Measurements from ENCODE around the gene SDSL. TPM values are rescaled to one million over a fixed set of nuclear protein-coding genes. Genes with fewer than 3 reads are reported as not detected.

Gene SDSL
- total RNA-seq, 4 donors from 2014 or later = 2.7 to 5.6 (median 3.2) TPM

GRCh38 chr12:113453330-113453729, 31.1 kb downstream of the SDSL start:
- Histone ChIP-seq H3K4me1 (no peaks in the 10 kb centered on the region), H3K27me3 (peaks cover 0 to 51% (median 0%) of the 10 kb centered on the region in 4 donors), H3K36me3 (no peaks in the 10 kb centered on the region), H3K4me3 (no peak overlapping the region), H3K9me3 (no peaks in the 10 kb centered on the region), H3K27ac (replicated peaks in 1 of 4) (no peak overlapping the region)
- no peak for DNase-seq (ENCODE audit: extremely low spot score)
- TF ChIP-seq EP300 (IDR thresholded peaks at IDR 0.05) = no peak
- TF ChIP-seq, protein P1, sequence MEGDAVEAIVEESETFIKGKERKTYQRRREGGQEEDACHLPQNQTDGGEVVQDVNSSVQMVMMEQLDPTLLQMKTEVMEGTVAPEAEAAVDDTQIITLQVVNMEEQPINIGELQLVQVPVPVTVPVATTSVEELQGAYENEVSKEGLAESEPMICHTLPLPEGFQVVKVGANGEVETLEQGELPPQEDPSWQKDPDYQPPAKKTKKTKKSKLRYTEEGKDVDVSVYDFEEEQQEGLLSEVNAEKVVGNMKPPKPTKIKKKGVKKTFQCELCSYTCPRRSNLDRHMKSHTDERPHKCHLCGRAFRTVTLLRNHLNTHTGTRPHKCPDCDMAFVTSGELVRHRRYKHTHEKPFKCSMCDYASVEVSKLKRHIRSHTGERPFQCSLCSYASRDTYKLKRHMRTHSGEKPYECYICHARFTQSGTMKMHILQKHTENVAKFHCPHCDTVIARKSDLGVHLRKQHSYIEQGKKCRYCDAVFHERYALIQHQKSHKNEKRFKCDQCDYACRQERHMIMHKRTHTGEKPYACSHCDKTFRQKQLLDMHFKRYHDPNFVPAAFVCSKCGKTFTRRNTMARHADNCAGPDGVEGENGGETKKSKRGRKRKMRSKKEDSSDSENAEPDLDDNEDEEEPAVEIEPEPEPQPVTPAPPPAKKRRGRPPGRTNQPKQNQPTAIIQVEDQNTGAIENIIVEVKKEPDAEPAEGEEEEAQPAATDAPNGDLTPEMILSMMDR (IDR thresholded peaks at IDR 0.05) = no peak
- TF ChIP-seq POLR2A (IDR thresholded peaks at IDR 0.05; ENCODE audit: low read depth) = no peak
- TF ChIP-seq POLR2AphosphoS5 (IDR thresholded peaks at IDR 0.05) = no peak
- 36% methylated on average over 6 of the region's 6 CpGs for WGBS
- intact Hi-C loops (cut with DNase I) = no loop called here

- TF ChIP-seq POLR2AphosphoS5 (IDR thresholded peaks at IDR 0.05) (no peak), EP300 (IDR thresholded peaks at IDR 0.05) (no peak), POLR2A (IDR thresholded peaks at IDR 0.05; ENCODE audit: low read depth) (no peak)
- TF ChIP-seq, protein P1 (IDR thresholded peaks at IDR 0.05) = no peak
- peaks cover 0 to 68% (median 2%) of the 10 kb centered on the region in 4 donors for H3K27me3 ChIP-seq
- no peaks in the 10 kb centered on the region for H3K4me1 ChIP-seq
- H3K9me3 ChIP-seq = no peaks in the 10 kb centered on the region
- intact Hi-C loops (cut with DNase I) = no loop called here
- 81% methylated on average over 2 of the region's 2 CpGs for WGBS
- DNase-seq (ENCODE audit: extremely low spot score) = no peak
- H3K4me3 ChIP-seq = no peak overlapping the region
- H3K36me3 ChIP-seq = no peaks in the 10 kb centered on the region
- no peak overlapping the region for H3K27ac ChIP-seq (replicated peaks in 1 of 4)
Measured at GRCh38 chr12:113456199-113456598, 34.0 kb downstream of the SDSL start.

DNA sequence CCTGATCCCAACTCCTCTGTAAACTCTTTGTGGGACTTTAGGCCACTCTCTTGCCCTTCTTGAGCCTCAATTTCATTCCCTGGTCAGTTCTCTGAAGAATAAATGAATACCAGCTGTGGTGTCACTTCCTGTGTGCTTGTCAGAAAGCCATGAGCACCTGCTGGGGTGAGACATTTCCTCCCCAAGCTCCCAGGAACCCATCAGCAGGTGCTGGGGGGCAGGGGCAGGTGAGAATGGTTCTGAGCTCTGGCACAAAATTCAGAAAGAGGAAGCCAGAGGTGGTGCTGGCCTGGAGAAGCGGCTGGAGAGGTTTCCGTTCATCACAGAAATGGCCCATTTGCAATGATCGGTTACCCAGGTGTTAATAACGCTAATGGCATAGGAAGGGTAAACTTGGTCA, 34.6 kb downstream of the SDSL start:
- no peaks in the 10 kb centered on the region for H3K4me1 ChIP-seq
- H3K36me3 ChIP-seq = no peaks in the 10 kb centered on the region
- 51% methylated on average over 4 of the region's 4 CpGs for WGBS
- TF ChIP-seq, protein P1 (IDR thresholded peaks at IDR 0.05) = no peak
- TF ChIP-seq POLR2AphosphoS5 (IDR thresholded peaks at IDR 0.05) (no peak), EP300 (IDR thresholded peaks at IDR 0.05) (no peak), POLR2A (IDR thresholded peaks at IDR 0.05; ENCODE audit: low read depth) (no peak)
- intact Hi-C loops (cut with DNase I) = no loop called here
- no peak overlapping the region for H3K4me3 ChIP-seq
- H3K27ac ChIP-seq (replicated peaks in 1 of 4) = no peak overlapping the region
- DNase-seq (ENCODE audit: extremely low spot score) = no peak
- no peaks in the 10 kb centered on the region for H3K9me3 ChIP-seq
- peaks cover 0 to 73% (median 7%) of the 10 kb centered on the region in 4 donors for H3K27me3 ChIP-seq

GRCh38 chr12:113457185-113457584, 35.0 kb downstream of the SDSL start:
- intact Hi-C loops (cut with DNase I) = no loop called here
- Histone ChIP-seq H3K4me3 (no peak overlapping the region), H3K27me3 (peaks cover 0 to 78% (median 10%) of the 10 kb centered on the region in 4 donors), H3K4me1 (peaks cover 0 to 2% (median under 1%) of the 10 kb centered on the region in 4 donors), H3K27ac (replicated peaks in 1 of 4) (no peak overlapping the region), H3K36me3 (no peaks in the 10 kb centered on the region), H3K9me3 (no peaks in the 10 kb centered on the region)
- DNase-seq (ENCODE audit: extremely low spot score) = no peak
- TF ChIP-seq, protein P1 (IDR thresholded peaks at IDR 0.05) = no peak
- TF ChIP-seq EP300 (IDR thresholded peaks at IDR 0.05) (no peak), POLR2AphosphoS5 (IDR thresholded peaks at IDR 0.05) (no peak), POLR2A (IDR thresholded peaks at IDR 0.05; ENCODE audit: low read depth) (no peak)
- 49% methylated on average over 10 of the region's 10 CpGs for WGBS

DNA sequence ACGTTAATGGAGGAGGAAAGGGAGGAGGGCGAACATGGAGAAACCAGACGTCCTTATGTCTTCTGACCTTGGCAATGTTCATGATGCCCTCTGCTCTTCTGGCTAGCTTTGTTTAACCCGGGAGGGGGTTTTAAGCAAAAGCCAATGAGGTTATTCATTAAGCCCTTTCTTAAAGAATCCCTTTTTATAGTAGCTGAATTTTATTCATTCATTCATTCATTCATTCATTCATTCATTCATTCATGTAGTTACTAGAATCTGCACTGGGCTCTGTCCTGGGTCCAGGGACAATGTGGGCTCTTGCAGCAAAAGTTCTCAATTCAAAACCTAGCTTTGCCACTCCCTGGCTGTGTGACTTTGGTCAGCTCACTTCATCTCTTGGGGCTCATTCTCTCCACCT, 35.5 kb downstream of the SDSL start:
- Histone ChIP-seq H3K9me3 (no peaks in the 10 kb centered on the region), H3K4me3 (no peak overlapping the region), H3K4me1 (peaks cover 1 to 7% (median 6%) of the 10 kb centered on the region in 4 donors), H3K27me3 (peaks cover 0 to 79% (median 15%) of the 10 kb centered on the region in 4 donors), H3K27ac (replicated peaks in 1 of 4) (no peak overlapping the region), H3K36me3 (no peaks in the 10 kb centered on the region)
- 44% methylated on average over 4 of the region's 4 CpGs for WGBS
- no peak for DNase-seq (ENCODE audit: extremely low spot score)
- TF ChIP-seq EP300 (IDR thresholded peaks at IDR 0.05) = no peak
- TF ChIP-seq POLR2A (IDR thresholded peaks at IDR 0.05; ENCODE audit: low read depth) = no peak
- TF ChIP-seq, protein P1 (IDR thresholded peaks at IDR 0.05) = no peak
- no peak for TF ChIP-seq POLR2AphosphoS5 (IDR thresholded peaks at IDR 0.05)
- intact Hi-C loops (cut with DNase I) = no loop called here
